GM21515 (cell line): ENCODE results near the gene MPL.

ENCODE experiments used
- ATAC-seq: cut with Tn5 transposase; IDR thresholded peaks from one replicate; pipeline ENCODE4 v1.9.1; 2021; ENCODE audit not compliant: unreplicated experiment

MPL gene

GRCh38 chr1:43402089-43402865 is 64.7 kb downstream of the MPL start:
- ATAC-seq: no peak
